HG03159 (cell line): Measurements from ENCODE around the gene TSHZ1.
A peak's percentile ranks its signal among the peaks of the same experiment; 100 is the strongest.

Experiments
- ATAC-seq: cut with Tn5 transposase; IDR thresholded peaks from one replicate; pipeline ENCODE4 v1.9.1; 2021; ENCODE audit warnings: mild to moderate bottlenecking, moderate library complexity; ENCODE audit not compliant: unreplicated experiment

Gene TSHZ1

DNA sequence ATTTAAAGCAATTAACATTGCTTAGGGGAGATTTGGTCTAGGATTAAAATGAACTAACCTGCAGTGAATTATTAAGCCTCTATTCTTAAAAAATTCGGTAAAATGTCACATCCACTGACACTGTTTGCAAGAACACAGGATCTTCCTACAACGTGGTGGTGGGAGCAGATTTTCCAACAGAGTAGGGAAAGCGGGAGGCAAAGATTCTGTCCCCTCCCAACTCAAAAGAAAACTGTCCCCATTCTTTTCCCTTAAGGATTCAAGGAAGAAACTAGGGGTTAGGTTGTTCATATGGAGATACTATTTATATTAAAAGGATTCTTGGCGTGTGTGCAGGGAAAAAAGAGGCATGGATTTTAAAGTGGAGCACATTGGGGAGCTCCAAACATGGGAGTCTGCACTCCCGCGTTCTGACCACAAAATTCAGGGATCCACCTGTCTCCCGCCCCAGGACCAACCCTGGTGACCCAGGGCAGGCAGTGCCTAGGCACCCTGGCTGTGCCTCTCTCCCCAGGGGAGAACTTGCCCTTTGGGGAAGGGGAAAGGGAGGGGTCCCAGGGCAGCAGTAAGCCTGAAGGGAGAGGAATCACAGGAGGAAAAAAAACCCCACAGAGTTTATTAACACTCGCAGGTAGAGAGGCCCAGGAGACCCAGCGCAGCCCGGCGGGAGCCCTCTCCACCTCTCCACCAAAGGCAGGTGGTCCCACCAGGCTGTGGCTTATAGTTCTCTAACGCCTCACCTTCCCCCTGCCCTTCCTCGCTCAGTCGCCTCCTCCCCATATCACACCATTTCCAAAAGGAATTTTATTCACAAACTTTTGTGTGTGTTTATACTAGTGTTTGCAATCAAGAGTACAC, 3.9 kb upstream of the TSHZ1 start:
- no peak for ATAC-seq

DNA sequence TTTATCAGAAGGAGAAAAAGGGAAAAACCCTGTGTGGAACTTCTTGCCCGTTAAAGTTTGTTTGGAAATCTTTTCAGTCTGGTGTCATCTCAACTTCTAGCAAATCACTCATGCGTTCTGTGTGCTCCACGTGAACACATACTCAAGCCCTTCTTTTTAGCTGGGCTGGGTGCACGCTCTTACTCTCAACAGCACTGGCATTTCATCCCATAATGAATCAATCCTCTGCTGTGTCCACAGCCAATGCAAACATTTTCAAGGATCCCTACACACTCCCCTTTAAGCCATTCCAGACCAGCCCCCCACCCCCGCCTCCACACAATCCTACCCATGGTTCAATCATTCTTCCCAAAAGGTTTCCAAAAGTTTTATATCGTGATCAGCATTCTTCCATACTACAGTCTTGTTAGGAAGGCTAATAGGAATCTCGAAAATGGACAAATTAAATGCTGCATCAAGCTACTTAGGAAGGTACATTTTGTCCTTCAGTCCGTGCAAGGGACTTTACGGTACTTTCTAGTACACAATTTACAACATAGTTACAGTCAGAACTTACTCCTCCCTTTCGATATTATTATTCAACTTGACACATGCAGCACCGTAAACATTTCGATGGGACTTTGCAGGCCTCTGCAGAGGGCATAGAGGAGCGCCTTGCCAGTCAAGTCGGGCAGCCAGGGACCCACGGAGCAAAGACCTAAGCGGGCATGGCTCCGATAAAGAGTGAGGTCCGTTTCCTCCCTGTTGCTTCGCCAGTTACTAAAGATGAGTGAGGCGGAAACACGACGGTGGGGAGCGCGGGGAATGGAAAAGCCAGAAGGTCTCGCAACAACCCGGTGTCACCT, 3.1 kb upstream of the TSHZ1 start:
- ATAC-seq, result no peak

- ATAC-seq, result peak; percentile 4
Measured at GRCh38 chr18:75208155-75208835, 2.3 kb upstream of the TSHZ1 start.

GRCh38 chr18:75208836-75209128, 1.8 kb upstream of the TSHZ1 start:
- ATAC-seq, result peak; percentile 6

- peak; percentile 48 for ATAC-seq
Measured at GRCh38 chr18:75209129-75209950, 1.3 kb upstream of the TSHZ1 start, which contains the start of gene PTGR3. Gene PTGR3 (minus strand): TSS chr18:75209139. CDS start chr18:75209058, 81 bp downstream.

GRCh38 chr18:75209951-75210258, 692 bp upstream of the TSHZ1 start:
- no peak for ATAC-seq

DNA sequence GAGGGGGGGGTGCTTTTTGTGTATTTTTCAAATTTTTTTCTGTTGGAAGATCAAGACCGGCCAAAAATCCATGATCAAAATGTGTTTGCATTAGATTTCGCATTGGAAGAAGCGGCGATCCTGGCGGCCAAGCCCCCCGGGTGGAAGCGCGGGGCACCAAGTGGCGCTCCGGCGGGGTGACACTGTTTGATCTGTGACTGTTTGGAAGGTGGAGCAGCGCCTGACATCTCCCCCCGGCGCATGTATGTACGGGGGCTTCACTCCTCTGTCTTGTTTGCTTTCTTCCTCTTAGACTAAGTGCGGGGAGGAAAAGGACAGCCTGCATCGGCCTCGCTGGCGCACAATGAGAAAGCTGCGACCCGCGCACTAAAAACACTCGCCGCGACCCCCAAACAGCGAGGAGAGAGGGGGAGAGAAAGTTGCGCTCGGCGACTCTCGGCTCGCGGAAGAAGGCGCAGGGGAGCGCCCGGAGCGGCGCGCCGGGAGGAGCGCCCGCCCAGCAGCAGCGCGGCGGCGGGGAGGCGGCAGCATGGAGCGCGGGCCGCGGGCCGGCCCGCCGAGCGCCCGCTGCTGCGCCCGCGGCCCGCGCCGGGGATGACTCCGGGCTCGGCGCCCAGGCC, 515 bp downstream of the TSHZ1 start:
- ATAC-seq, result no peak

DNA sequence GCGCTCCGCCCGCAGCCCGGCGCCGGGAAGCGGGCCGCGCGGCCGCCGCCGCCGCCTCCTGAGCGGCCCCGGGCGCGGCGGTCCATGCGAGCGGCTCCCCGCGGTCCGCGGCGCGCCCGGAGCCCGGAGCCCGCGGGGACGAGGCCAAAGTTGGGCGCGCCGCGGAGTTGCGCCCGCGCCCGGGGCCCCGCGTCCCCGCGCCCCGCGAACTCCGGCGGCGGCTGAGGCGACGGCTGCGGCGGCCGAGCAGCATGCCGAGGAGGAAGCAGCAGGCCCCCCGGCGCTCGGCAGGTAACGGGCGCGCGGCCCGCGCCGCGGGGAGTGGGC, 992 bp downstream of the TSHZ1 start:
- ATAC-seq, result no peak

DNA sequence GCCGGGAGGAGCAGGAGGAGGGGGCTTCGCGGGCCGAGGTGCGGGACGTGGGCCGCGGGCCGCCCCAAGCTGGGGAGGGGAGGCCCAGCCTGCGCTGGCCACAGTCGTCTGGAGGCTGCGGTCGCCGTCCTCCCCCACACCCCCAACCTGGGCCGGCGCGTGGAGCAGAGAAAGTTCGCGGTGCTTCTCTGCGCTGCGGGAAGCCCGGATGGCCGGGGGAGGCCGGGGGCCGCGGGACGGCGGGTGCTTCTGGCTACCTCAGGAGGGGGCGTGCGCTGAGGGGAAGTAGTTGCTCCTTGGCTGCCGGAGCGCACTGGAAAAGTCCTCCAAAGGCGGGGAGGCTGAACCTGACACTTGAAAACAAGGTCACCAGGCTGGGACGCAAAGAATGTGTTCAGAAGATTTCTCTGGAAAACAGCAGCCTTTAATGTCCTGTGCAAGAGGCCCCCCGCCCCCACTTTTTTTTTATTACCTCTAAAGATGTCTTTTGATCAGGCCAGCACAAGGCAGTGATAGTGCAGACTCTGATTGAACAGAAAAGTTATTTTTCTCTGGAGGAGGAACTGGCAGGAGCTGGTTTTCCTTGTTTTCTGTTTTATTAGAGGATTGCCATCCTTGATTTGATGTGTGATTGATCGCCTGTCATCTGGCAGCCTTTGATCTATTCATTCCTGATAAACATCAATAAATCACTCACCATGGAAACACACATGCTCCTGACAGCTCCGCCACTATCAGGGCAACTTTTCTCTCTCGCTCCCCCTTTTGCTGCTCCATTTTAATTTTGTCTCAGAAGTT, 1.6 kb downstream of the TSHZ1 start:
- no peak for ATAC-seq

DNA sequence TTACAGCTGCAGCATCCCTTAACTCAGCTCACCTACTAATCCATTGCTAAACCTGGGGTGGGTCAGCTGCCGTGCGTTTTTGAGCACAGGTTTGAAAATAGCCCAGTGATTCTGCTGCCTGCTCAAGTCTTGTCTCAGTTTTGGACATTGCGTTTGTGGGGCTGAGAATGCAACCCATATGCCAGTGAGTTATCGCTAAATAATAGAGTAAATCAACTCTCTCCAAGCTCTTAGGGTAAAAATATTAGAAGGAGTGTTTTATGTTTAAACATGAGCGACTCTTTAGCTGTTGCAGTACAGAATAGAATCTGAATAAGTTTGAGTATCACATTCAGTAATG, 2.1 kb downstream of the TSHZ1 start:
- ATAC-seq, result no peak

DNA sequence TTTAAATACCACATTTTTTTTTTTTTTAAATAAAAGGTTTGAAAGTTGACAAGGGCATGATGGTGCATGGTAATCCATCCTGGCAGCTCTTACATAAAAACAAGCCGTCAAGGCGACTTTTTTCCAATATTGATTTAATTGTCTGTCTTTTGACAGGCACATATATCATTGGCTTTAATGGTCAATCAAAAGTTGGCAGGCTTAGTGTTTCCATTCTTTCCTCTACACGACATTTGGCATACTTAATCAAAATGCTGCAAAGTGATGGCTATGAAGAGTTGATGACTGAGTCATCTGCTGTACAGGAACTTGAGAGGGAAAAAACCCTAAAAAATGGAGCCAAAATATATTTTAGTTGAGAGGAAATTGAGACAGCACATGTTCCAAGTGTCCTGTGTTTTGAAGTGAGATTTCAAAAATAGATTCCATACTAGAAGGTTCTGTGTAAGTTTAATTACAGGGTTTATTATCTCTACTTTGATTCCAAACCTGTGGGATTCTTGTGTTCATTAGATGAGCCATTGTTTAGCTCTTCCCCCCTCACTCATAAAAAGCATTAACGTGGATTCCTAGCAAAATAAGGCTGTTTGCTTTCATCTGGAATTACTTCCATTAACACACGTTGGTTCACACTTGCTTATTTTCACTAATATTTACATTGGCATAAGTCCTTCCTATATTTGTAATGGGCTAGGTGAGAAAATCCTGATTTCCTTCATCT, 3.2 kb downstream of the TSHZ1 start:
- ATAC-seq, result no peak

- no peak for ATAC-seq
Measured at GRCh38 chr18:75214332-75214690, 3.7 kb downstream of the TSHZ1 start.

- ATAC-seq, result no peak
Measured at GRCh38 chr18:75214766-75215510, 4.3 kb downstream of the TSHZ1 start.

- ATAC-seq, result no peak
Measured at GRCh38 chr18:75215663-75216062, 5.1 kb downstream of the TSHZ1 start.

DNA sequence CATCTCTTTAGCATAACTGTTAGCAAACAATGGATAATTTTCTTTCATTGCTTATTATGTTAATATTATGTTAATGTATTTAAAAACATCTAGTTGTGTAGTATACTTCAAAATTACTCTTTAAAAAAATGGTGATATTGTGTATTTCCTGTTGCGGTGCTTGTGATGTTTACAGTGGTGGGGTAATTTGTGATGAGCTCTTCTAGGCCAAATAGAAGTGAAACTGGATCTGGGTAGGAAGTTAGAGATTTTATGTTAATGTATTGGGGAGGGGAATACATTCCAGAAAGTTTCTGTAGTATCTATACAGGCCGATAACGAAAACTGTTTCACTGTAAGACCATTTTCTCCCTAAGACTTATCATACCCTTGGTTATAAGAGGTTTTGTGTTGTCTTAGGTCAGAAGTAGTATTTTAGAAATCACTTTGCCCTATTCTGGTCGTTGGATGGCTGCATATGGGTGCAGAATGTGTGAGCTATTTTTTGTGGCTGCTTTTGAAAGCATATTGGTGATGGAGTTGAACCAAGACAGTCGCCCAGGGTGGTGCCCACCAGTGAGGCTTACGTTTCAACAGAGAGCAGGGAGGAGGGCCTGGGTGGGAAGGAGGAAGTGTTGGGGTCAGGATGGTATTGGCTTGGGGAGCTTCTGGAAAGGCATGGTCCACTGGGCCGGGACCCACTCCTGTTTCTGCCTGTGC, 5.8 kb downstream of the TSHZ1 start:
- no peak for ATAC-seq

- ATAC-seq, result no peak
Measured at GRCh38 chr18:75216911-75217689, 6.5 kb downstream of the TSHZ1 start.
